ENCODE results near the gene CDK5.
"Not testable (repeated sequence)": the region's sequence is repeated elsewhere in the genome, so short reads cannot be mapped to it uniquely, and the experiment has no call there.

Gene CDK5

DNA sequence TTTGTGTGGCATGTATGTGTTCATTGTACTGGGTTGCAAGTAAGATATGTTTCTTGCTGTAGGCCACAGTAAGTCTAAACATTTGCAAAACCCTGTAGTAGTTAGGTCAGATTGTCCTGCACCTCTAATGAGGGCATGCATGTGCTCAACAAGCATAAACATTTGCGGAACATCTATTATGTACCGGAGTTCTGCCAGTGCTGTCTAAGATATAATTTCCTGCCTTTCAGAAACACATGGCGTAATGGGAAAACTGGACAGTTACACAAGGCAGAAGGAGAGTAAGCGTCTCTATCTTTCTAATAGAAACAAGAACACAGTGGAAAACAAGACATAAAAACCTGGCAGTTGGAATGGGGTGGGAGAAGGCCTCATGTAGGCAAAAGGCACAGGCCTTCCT lies 26.7 kb downstream of the CDK5 start:
- no peak for DNase-seq

- no peak for DNase-seq
Measured at GRCh38 chr7:151028948-151029501, 28.7 kb downstream of the CDK5 start.

GRCh38 chr7:151028131-151028947 lies 29.4 kb downstream of the CDK5 start, which contains the start of gene ABCB8:
ABCB8 (plus strand) TSS chr7:151028450; CDS start chr7:151028516, 66 bp downstream.
- DNase-seq = peak; percentile 96

GRCh38 chr7:151027728-151028130 lies 30.0 kb downstream of the CDK5 start:
- DNase-seq = not testable (repeated sequence)

- DNase-seq = not testable (repeated sequence)
Measured at GRCh38 chr7:151026771-151027727, 30.6 kb downstream of the CDK5 start.

- DNase-seq = no peak
Measured at GRCh38 chr7:151025924-151026671, 31.6 kb downstream of the CDK5 start.

- no peak for DNase-seq
Measured at GRCh38 chr7:151024435-151025056, 33.2 kb downstream of the CDK5 start, which contains the start of gene ATG9B. ATG9B (minus strand) TSS chr7:151024494; CDS start chr7:151024423, 71 bp downstream.

GRCh38 chr7:151023232-151023631 lies 34.5 kb downstream of the CDK5 start:
- DNase-seq = no peak

- DNase-seq = no peak
Measured at GRCh38 chr7:151020231-151020630, 37.5 kb downstream of the CDK5 start.

DNA sequence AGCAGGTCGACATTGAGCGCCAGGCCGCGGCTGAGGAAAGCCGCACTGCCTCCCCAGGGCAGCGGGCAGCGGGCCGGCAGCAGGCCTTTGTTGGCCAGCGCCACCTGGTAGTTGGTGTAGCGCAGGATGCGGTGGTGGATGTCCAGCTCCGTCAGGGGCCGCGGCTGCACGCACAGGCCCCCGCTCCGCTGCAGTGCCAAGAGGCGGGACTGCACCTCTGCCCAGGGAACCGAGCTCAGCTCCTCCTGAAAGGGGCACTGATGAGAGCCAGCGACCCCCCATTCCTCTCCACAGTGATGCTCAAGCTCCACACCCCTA lies 38.6 kb downstream of the CDK5 start:
- no peak for DNase-seq

- DNase-seq = no peak
Measured at GRCh38 chr7:151018421-151019129, 39.1 kb downstream of the CDK5 start.

DNA sequence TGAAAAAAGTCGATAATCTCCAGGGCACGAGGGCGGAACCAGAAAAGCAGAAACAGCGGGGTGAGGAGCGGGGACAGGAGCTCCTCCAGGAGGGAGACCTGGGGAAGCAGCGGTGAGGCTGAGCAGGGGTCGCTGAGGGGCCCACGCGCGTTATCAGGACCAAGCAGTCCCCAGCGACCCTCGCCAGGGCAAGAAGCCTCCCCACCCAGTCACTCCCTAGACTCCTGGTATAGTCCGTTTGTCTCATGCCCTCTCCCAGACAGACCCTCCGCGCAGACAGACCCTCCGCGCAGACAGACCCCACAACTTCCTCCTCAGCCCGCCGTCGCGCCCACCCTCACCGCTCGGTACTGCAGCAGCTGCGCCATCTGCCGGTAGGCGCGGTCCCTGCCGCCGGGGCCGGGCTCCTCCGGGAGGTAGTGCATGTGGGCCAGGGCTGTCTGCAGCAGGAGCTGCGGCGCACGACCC lies 39.7 kb downstream of the CDK5 start:
- DNase-seq = peak; percentile 81

DNA sequence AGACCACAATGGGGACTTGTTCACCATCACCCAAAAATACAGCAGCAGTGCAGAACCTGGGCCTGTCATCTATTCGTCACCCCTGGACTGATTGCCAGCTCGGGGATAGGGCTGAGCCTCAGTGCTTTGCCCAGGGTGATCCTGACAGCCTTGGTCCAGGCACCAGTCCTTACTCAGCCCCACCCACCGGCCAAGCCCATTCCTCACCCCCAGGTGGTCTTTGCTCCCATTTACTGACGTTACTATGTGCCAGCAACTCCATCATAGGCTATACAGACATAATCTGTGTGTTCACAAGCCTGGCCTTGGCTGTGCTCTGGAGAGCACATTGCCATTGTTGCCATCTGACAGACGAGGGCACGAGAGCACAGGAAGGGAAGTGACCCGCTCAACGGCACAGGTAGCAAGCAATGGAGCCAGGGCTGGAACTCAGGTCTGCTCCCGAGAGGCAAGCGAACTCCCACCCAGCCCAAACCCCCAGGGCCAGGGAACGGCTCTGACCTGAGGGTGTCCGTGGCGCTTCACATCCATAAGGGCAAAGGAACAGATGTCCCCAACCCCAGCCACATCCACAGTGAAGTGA lies 40.2 kb downstream of the CDK5 start:
- no peak for DNase-seq

DNA sequence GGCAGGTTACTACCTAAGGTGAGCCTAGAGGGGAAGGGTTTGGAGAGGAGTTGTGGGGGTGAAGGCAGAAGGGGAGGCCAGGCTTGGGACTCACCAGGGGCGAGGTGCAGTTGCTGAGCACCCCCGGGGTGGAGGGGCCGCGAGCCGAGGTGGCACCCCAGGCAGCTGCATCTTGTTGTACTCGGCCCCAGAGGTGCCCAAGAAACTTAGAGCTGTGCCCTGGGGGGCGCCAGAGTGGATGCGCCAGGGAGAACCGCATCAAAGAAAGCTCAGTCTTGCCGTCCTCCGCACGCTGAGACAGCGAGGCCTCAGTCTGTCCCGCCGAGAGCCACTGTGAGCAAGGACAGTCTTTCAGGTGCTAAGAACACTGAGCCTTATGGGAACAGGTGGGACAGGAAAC lies 40.8 kb downstream of the CDK5 start:
- no peak for DNase-seq

- no peak for DNase-seq
Measured at GRCh38 chr7:151016505-151016904, 41.2 kb downstream of the CDK5 start.

GRCh38 chr7:151015967-151016366 lies 41.7 kb downstream of the CDK5 start:
- no peak for DNase-seq

GRCh38 chr7:151014950-151015349 lies 42.7 kb downstream of the CDK5 start:
- no peak for DNase-seq

DNA sequence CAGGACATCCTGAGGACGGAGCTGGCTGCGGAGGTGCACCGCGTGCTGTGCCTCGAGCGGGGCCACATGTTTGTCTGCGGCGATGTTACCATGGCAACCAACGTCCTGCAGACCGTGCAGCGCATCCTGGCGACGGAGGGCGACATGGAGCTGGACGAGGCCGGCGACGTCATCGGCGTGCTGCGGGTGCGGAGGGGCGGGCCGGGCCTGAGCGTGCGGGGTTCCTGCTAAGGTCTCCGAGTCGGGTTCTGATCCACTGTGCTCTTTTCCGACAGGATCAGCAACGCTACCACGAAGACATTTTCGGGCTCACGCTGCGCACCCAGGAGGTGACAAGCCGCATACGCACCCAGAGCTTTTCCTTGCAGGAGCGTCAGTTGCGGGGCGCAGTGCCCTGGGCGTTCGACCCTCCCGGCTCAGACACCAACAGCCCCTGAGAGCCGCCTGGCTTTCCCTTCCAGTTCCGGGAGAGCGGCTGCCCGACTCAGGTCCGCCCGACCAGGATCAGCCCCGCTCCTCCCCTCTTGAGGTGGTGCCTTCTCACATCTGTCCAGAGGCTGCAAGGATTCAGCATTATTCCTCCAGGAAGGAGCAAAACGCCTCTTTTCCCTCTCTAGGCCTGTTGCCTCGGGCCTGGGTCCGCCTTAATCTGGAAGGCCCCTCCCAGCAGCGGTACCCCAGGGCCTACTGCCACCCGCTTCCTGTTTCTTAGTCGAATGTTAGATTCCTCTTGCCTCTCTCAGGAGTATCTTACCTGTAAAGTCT lies 43.8 kb downstream of the CDK5 start:
- DNase-seq = peak; percentile 79

DNA sequence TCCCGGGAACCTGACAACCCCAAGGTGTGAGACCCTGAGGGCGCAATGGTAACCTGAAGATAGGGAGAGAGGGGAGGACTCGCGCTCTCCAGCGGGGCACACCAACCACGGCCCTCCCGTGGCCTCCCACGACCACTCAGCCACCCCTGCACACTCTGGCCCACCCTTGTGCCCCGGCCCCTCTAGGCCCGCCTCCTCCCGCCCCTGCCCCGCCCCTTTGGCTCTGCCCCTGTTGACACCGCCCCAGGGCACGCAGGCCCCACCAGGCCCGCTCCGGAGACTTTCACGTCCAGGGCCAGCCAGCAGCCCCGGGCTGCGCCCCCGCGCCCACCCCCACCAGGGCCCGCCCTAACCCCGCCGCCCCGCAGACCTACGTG lies 44.4 kb downstream of the CDK5 start:
- DNase-seq = no peak

DNA sequence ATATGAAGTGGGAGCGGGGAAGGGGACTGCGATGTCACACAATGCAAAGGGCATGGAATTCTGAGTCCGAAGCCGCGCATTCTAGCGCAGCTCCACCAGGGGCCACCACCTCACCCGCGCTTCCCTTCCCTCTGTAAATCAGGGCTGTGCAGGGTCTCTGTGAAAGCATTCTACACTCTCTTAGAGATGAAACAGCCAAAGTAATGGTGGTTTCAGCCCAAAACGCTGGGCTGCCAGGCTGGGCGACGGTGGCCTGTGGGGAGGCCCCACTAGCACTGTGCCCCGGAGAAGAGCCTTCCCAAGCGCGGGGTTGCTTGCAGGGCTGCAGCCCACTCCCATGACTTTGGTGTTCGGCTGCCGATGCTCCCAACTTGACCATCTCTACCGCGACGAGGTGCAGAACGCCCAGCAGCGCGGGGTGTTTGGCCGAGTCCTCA lies 44.8 kb downstream of the CDK5 start:
- no peak for DNase-seq

Data from activated CD4-positive, CD25-positive, alpha-beta regulatory T cell treated with anti-CD3 and anti-CD28 coated beads, Interleukin-2, amount 50 U/mL, for 72 hours (primary cell).